Spleen (tissue), 11 donors: ENCODE results near the gene FTO. TPM values are rescaled to one million over a fixed set of nuclear protein-coding genes. Genes with fewer than 3 reads are reported as not detected.

ENCODE experiments used
- DNase-seq: peaks from one replicate; pipeline ENCODE4 v3.0.0-alpha.2; 2020
- H3K27ac ChIP-seq, 8 donors: fragments of 200-600 bp; sonication (generic) in 7 of 8; 1 replicate in 4 of 8; 2 replicates in 4 of 8; pipeline versions ENCODE4 v1.5.0 to v1.8.0; 2016 to 2021; ENCODE audit warnings: inconsistent platforms in 4 of 8, mild to moderate bottlenecking in 4 of 8, moderate library complexity in 1 of 8
- H3K27me3 ChIP-seq, 7 donors: fragments of 200-600 bp; sonication (generic) in 6 of 7; replicated peaks in 1 of 7; 1 replicate in 4 of 7; 2 replicates in 3 of 7; pipeline versions ENCODE4 v1.5.0 to v1.8.0; 2016 to 2021; ENCODE audit warnings: inconsistent platforms in 3 of 7, mild to moderate bottlenecking in 1 of 7
- H3K36me3 ChIP-seq, 6 donors: fragments of 200-600 bp; sonication (generic) in 5 of 6; 1 replicate in 4 of 6; 2 replicates in 2 of 6; pipeline versions ENCODE4 v1.5.0 to v1.8.0; 2016 to 2021; ENCODE audit warnings: inconsistent platforms in 2 of 6
- H3K4me1 ChIP-seq, 6 donors: fragments of 200-600 bp; sonication (generic) in 5 of 6; 1 replicate in 3 of 6; 2 replicates in 3 of 6; pipeline versions ENCODE4 v1.5.0 to v1.8.0; 2016 to 2021; ENCODE audit warnings: inconsistent platforms in 3 of 6
- H3K4me3 ChIP-seq, 8 donors: fragments of 200-600 bp; sonication (generic) in 7 of 8; 1 replicate in 4 of 8; 2 replicates in 4 of 8; pipeline versions ENCODE4 v1.5.0 to v1.8.0; 2016 to 2021; ENCODE audit warnings: inconsistent platforms in 4 of 8, mild to moderate bottlenecking in 4 of 8, moderate library complexity in 2 of 8
- H3K9me3 ChIP-seq, 8 donors: fragments of 200-600 bp; sonication (generic) in 7 of 8; 1 replicate in 4 of 8; 2 replicates in 4 of 8; pipeline versions ENCODE4 v1.5.0 to v1.8.0; 2016 to 2021; ENCODE audit warnings: inconsistent platforms in 4 of 8
- CTCF ChIP-seq, 11 experiments: fragments of 200-600 bp in 7 of 11; fragments of 450-650 bp in 4 of 11; sonication (generic) in 4 of 11; IDR thresholded peaks in 8 of 11; conservative IDR thresholded peaks in 3 of 11; 1 replicate in 7 of 11; 2 replicates in 4 of 11; pipeline versions ENCODE4 v1.4.0 to v1.8.0; 2016 to 2021; ENCODE audit warnings: antibody characterized with exemption in 11 of 11, inconsistent platforms in 4 of 11, mild to moderate bottlenecking in 1 of 11
- POLR2A ChIP-seq, 3 donors: fragments of 450-650 bp; IDR thresholded peaks; one replicate each; pipeline ENCODE4 v1.5.1; 2017; ENCODE audit warnings: antibody characterized with exemption in 3 of 3, mild to moderate bottlenecking in 1 of 3
- POLR2AphosphoS5 ChIP-seq, 3 donors: sonication (generic); formaldehyde crosslinking; IDR thresholded peaks; one replicate each; pipeline ENCODE4 v1.5.1; 2017; ENCODE audit warnings: antibody characterized with exemption in 3 of 3
- WGBS, 5 donors: extraction: QIAGEN DNeasy Blood & Tissue Kit in 3 of 5; methylation state at CpG; one replicate each; pipeline versions ENCODE4 v1.1.5 to v1.1.7; 2013 to 2018; 5-methylcytosine and 5-hydroxymethylcytosine counted together
- intact Hi-C: fragments of 100-400 bp; cut with DNase I; formaldehyde crosslinking; loops from one replicate; pipeline ENCODE4 v1.15.0; 2023; ENCODE audit warnings: low total_unique reads
- polyA plus RNA-seq, 3 donors: library from polyadenylated mRNA; stranded (reverse); fragments of 200-250 nt; gene quantifications; one replicate each; pipeline ENCODE4 v1.2.1, GENCODE V29; 2013
- total RNA-seq, 7 donors: library from RNA; depleted of rRNA in 3 of 7; stranded (reverse); fragments of >200 nt in 3 of 7; fragmentation: NEBNext Ultra II Directional in 4 of 7; extraction: Animal tissue kit (Norgen Biotek cat#: 25700) in 4 of 7; gene quantifications; one replicate each; pipeline versions ENCODE4 v1.1.0 to v1.2.1, GENCODE V29; 2016 to 2021
- donor health status: healthy with polysubstance abuse.
- donor health status: DM: no; HTN: no; CAD: no; lungs with moderate emphysema.
- donor health status: DM: no; HTN: no; CAD: no.
- donor health status: Bipolar disorder and iron deficiency.
- donor health status: healthy.
- donor health status: DM: no; HTN: no; CAD: no.
- donor health status: DM: yes; HTN: yes; CAD: no.

The FTO gene
- total and polyA plus RNA-seq, 10 donors = 6.8 to 89.8 (median 68.4) TPM

GRCh38 chr16:53721017-53721416 lies 17.1 kb downstream of the FTO start:
- Histone ChIP-seq H3K36me3 (no peaks in the 10 kb centered on the region), H3K4me1 (peaks cover 0 to 11% (median 5%) of the 10 kb centered on the region in 6 donors), H3K27me3 (no peaks in the 10 kb centered on the region), H3K4me3 (no peak overlapping the region), H3K27ac (no peak overlapping the region), H3K9me3 (no peaks in the 10 kb centered on the region)
- WGBS, 5 donors = 91 to 97% (median 93%) methylated on average over 5 of the region's 5 CpGs
- no peak for DNase-seq
- intact Hi-C loops = no loop called here
- TF ChIP-seq POLR2AphosphoS5 (IDR thresholded peaks at IDR 0.05) = no peak
- TF ChIP-seq CTCF (IDR thresholded peaks at IDR 0.05 in 8 of 11, conservative IDR thresholded peaks at IDR 0.05 in 3 of 11) = no peak
- TF ChIP-seq POLR2A (IDR thresholded peaks at IDR 0.05) = no peak

GRCh38 chr16:53726625-53727024 lies 22.7 kb downstream of the FTO start:
- H3K36me3 ChIP-seq = no peaks in the 10 kb centered on the region
- TF ChIP-seq POLR2AphosphoS5 (IDR thresholded peaks at IDR 0.05) (no peak), POLR2A (IDR thresholded peaks at IDR 0.05) (no peak), CTCF (IDR thresholded peaks at IDR 0.05 in 8 of 11, conservative IDR thresholded peaks at IDR 0.05 in 3 of 11) (no peak)
- no peak overlapping the region for H3K27ac ChIP-seq
- H3K4me3 ChIP-seq = no peak overlapping the region
- intact Hi-C loops = no loop called here
- H3K27me3 ChIP-seq = no peaks in the 10 kb centered on the region
- H3K4me1 ChIP-seq = peaks cover 0 to 16% (median 5%) of the 10 kb centered on the region in 6 donors
- no peak for DNase-seq
- peaks cover 0 to 5% (median 0%) of the 10 kb centered on the region in 8 donors for H3K9me3 ChIP-seq

- WGBS, 5 donors = 88 to 97% (median 95%) methylated on average over 3 of the region's 3 CpGs
- no peak overlapping the region for H3K27ac ChIP-seq
- H3K4me1 ChIP-seq = peaks cover 0 to 16% (median under 1%) of the 10 kb centered on the region in 6 donors
- DNase-seq = no peak
- intact Hi-C loops = no loop called here
- no peaks in the 10 kb centered on the region for H3K27me3 ChIP-seq
- H3K36me3 ChIP-seq = no peaks in the 10 kb centered on the region
- TF ChIP-seq POLR2AphosphoS5 (IDR thresholded peaks at IDR 0.05) (no peak), POLR2A (IDR thresholded peaks at IDR 0.05) (no peak), CTCF (IDR thresholded peaks at IDR 0.05 in 8 of 11, conservative IDR thresholded peaks at IDR 0.05 in 3 of 11) (no peak)
- H3K9me3 ChIP-seq = peaks cover 0 to 5% (median 0%) of the 10 kb centered on the region in 8 donors
- no peak overlapping the region for H3K4me3 ChIP-seq
Measured at GRCh38 chr16:53730693-53731092, 26.7 kb downstream of the FTO start.

GRCh38 chr16:53732296-53732929 lies 28.5 kb downstream of the FTO start:
- intact Hi-C loops = no loop called here
- no peak for TF ChIP-seq POLR2AphosphoS5 (IDR thresholded peaks at IDR 0.05)
- no peak for TF ChIP-seq POLR2A (IDR thresholded peaks at IDR 0.05)
- TF ChIP-seq CTCF (IDR thresholded peaks at IDR 0.05 in 8 of 11, conservative IDR thresholded peaks at IDR 0.05 in 3 of 11) = no peak
- peaks cover 0 to 5% (median 0%) of the 10 kb centered on the region in 8 donors for H3K9me3 ChIP-seq
- H3K27me3 ChIP-seq = no peaks in the 10 kb centered on the region
- no peaks in the 10 kb centered on the region for H3K36me3 ChIP-seq
- DNase-seq = no peak
- H3K4me1 ChIP-seq = peaks cover 0 to 16% (median 0%) of the 10 kb centered on the region in 6 donors
- no peak overlapping the region for H3K4me3 ChIP-seq
- 64 to 84% (median 74%) methylated on average over 4 of the region's 4 CpGs for WGBS, 5 donors
- no peak overlapping the region for H3K27ac ChIP-seq
